Endothelial cell of umbilical vein (primary cell): ENCODE measurements around the gene PRKD2. TPM values are rescaled to one million over a fixed set of nuclear protein-coding genes. Genes with fewer than 3 reads are reported as not detected.
A peak's percentile ranks its signal among the peaks of the same experiment; 100 is the strongest.

ENCODE experiments used
- BruUV-seq: library from RNA; stranded (reverse); fragments of 400-500 nt; replicated peaks from 2 replicates; lab custom pipeline; 2021; lab: Mats Ljungman, UMichigan
- CTCF ChIA-PET: fragments of 300-600, 350-600 bp; sonication (Branson Sonifier 250); formaldehyde crosslinking; loops from one replicate; lab custom pipeline; 2021; ENCODE audit warnings: antibody characterized with exemption, inconsistent platforms; lab: Charles Lee
- POLR2A ChIA-PET: fragments of 300-600, 350-600 bp; sonication (Branson Sonifier 250); formaldehyde crosslinking; loops from one replicate; lab custom pipeline; 2021; ENCODE audit warnings: antibody characterized with exemption, inconsistent platforms; lab: Charles Lee
- DNase-seq: peaks from one replicate; pipeline ENCODE4 v3.0.0-alpha.2; 2011; ENCODE audit warnings: low read depth, low spot score
- FAIRE-seq: peaks from 2 replicates; lab custom pipeline; 2011; peaks lifted over from hg19 to GRCh38; lab: Jason Lieb, UNC
- H2AFZ ChIP-seq: 2 replicates; pipeline ENCODE4 v1.6.0; 2012; ENCODE audit warnings: low read depth, low read length, control low read depth, inconsistent platforms
- H3K27ac ChIP-seq: 2 replicates; pipeline ENCODE4 v1.5.1; 2011; ENCODE audit warnings: low read depth, mild to moderate bottlenecking, control low read depth, low read length, moderate library complexity; ENCODE audit not compliant: insufficient read depth
- H3K27me3 ChIP-seq, 2 experiments: 2 replicates each; pipeline versions ENCODE4 v1.6.0 to v1.6.1; 2011; ENCODE audit warnings: low read length in 2 of 2, mixed read lengths in 1 of 2; ENCODE audit not compliant: control insufficient read depth in 2 of 2, insufficient read depth in 2 of 2
- H3K36me3 ChIP-seq, 2 experiments: 2 replicates in 1 of 2; 3 replicates in 1 of 2; pipeline ENCODE4 v1.5.1; 2011; ENCODE audit warnings: low read length in 2 of 2, mild to moderate bottlenecking in 1 of 2, moderate library complexity in 1 of 2; ENCODE audit not compliant: control insufficient read depth in 2 of 2, insufficient read depth in 2 of 2; ENCODE audit errors: extremely low read depth in 1 of 2
- H3K4me1 ChIP-seq: 3 replicates; pipeline ENCODE4 v1.5.1; 2011; ENCODE audit warnings: mild to moderate bottlenecking, low read length; ENCODE audit not compliant: control insufficient read depth, insufficient read depth; ENCODE audit errors: extremely low read depth
- H3K4me2 ChIP-seq: 2 replicates; pipeline ENCODE4 v1.6.1; 2011; ENCODE audit warnings: low read length, control low read depth, mixed read lengths; ENCODE audit not compliant: insufficient read depth
- H3K4me3 ChIP-seq, 3 experiments: fragments of 200-600 bp in 1 of 3; sonication (generic), shearing (Covaris generic) in 1 of 3; replicated peaks in 1 of 3; 2 replicates each; pipeline ENCODE4 v1.5.1; 2011 to 2016; ENCODE audit warnings: control low read depth in 3 of 3, low read length in 3 of 3, mild to moderate bottlenecking in 2 of 3, inconsistent platforms in 1 of 3, low read depth in 1 of 3, moderate library complexity in 1 of 3; ENCODE audit not compliant: insufficient read depth in 1 of 3
- H3K79me2 ChIP-seq: 2 replicates; pipeline ENCODE4 v1.6.0; 2012; ENCODE audit warnings: low read length, inconsistent platforms; ENCODE audit not compliant: control insufficient read depth, insufficient read depth
- H3K9ac ChIP-seq: replicated peaks from 2 replicates; pipeline ENCODE3; 2011; ENCODE audit warnings: low read length, control low read depth; ENCODE audit not compliant: insufficient read depth; ENCODE audit errors: extremely low read depth
- H3K9me1 ChIP-seq: replicated peaks from 3 replicates; pipeline ENCODE4 v1.6.0; 2011; ENCODE audit warnings: mild to moderate bottlenecking, low read length; ENCODE audit not compliant: control insufficient read depth, insufficient read depth; ENCODE audit errors: extremely low read depth
- H3K9me3 ChIP-seq: replicated peaks from 2 replicates; pipeline ENCODE4 v1.5.1; 2012; ENCODE audit warnings: low read length, inconsistent platforms; ENCODE audit not compliant: control insufficient read depth, insufficient read depth
- H4K20me1 ChIP-seq: replicated peaks from 2 replicates; pipeline ENCODE3; 2011; ENCODE audit warnings: mild to moderate bottlenecking, low read length; ENCODE audit not compliant: control insufficient read depth, insufficient read depth; ENCODE audit errors: extremely low read depth
- CTCF ChIP-seq, 2 donors: IDR thresholded peaks; 1 replicate in 1 of 2; 2 replicates in 1 of 2; pipeline ENCODE4 v1.5.1; 2011; ENCODE audit warnings: low read length in 2 of 2, mild to moderate bottlenecking in 2 of 2, moderate library complexity in 2 of 2, control low read depth in 1 of 2, inconsistent platforms in 1 of 2, low read depth in 1 of 2; ENCODE audit not compliant: insufficient read depth in 1 of 2; ENCODE audit errors: extremely low read depth in 1 of 2
- EZH2 ChIP-seq: IDR thresholded peaks from 2 replicates; pipeline ENCODE4 v1.6.1; 2012; ENCODE audit warnings: borderline replicate concordance, low read depth, mild to moderate bottlenecking, moderate library complexity, low read length, inconsistent platforms; ENCODE audit not compliant: severe bottlenecking
- FOS ChIP-seq: IDR thresholded peaks from 2 replicates; pipeline ENCODE4 v1.6.1; 2011; ENCODE audit warnings: mild to moderate bottlenecking, low read length, moderate library complexity, borderline replicate concordance; ENCODE audit not compliant: insufficient read depth
- GATA2 ChIP-seq: IDR thresholded peaks from 2 replicates; pipeline ENCODE4 v1.7.0; 2011; ENCODE audit warnings: low read depth, mild to moderate bottlenecking, moderate library complexity, mixed read lengths, low read length; ENCODE audit not compliant: insufficient read length, insufficient read depth
- JUN ChIP-seq: IDR thresholded peaks from 2 replicates; pipeline ENCODE4 v1.6.1; 2011; ENCODE audit warnings: borderline replicate concordance, low read depth; ENCODE audit not compliant: insufficient read length, insufficient read depth
- MAX ChIP-seq: IDR thresholded peaks from 2 replicates; pipeline ENCODE4 v1.6.1; 2011; ENCODE audit not compliant: insufficient read depth, insufficient read length
- MYC ChIP-seq: IDR thresholded peaks from one replicate; pipeline ENCODE4 v1.6.1; 2011; ENCODE audit warnings: mild to moderate bottlenecking, low read depth, low read length
- POLR2A ChIP-seq: IDR thresholded peaks from 2 replicates; pipeline ENCODE4 v1.6.1; 2012; ENCODE audit warnings: low read depth, mild to moderate bottlenecking, control low read depth, low read length
- POLR2AphosphoS5 ChIP-seq: IDR thresholded peaks from 2 replicates; pipeline ENCODE4 v1.6.1; 2012; ENCODE audit warnings: low read depth, mild to moderate bottlenecking, control low read depth, low read length, moderate library complexity; ENCODE audit not compliant: insufficient read depth
- dilution Hi-C: fragments of 300-500 bp; cut with MboI; formaldehyde crosslinking; loops from one replicate; pipeline ENCODE4 v1.15.0; 2019; ENCODE audit warnings: low sequenced_read_pairs; ENCODE audit not compliant: extremely low pct_ligation_motif_present
- intact Hi-C: fragments of 100-400 bp; cut with micrococcal nuclease; formaldehyde crosslinking; loops from one replicate; pipeline ENCODE4 v1.10.0; 2022
- polyA plus RNA-seq, 4 experiments: library from polyadenylated mRNA; depleted of rRNA in 3 of 4; stranded (reverse) in 3 of 4; unstranded in 1 of 4; fragments of >200 nt; gene quantifications; 2 replicates each; pipeline versions ENCODE4 v1.2.1 to v1.2.3, GENCODE V29; 2011 to 2012; ENCODE audit warnings: missing spikeins in 1 of 4
- total RNA-seq: library from RNA; stranded (reverse); gene quantifications from 2 replicates; pipeline ENCODE4 v1.2.3, GENCODE V29; 2021

Gene PRKD2
- total and polyA plus RNA-seq, 2 donors (not counting 3 experiments of a cell fraction or from before 2014, with no cell fraction given), result 40.4 to 94.9 TPM

- TF ChIP-seq JUN (no peak), POLR2AphosphoS5 (no peak), EZH2 (no peak), MAX (no peak), POLR2A (no peak), MYC (no peak), GATA2 (no peak), CTCF (IDR thresholded peaks at IDR 0.05; ENCODE audit: extremely low read depth in 1 of 2, insufficient read depth in 1 of 2, low read depth in 1 of 2, low read length in 2 of 2) (no peak), FOS (no peak)
- peaks cover 18% of the 10 kb centered on the region for H3K79me2 ChIP-seq
Measured at GRCh38 chr19:46719629-46720502, 3.0 kb upstream of the PRKD2 start.

More at GRCh38 chr19:46719629-46720502, 3.0 kb upstream of the PRKD2 start:
- H3K4me1 ChIP-seq, result peaks cover 35% of the 10 kb centered on the region
- no peak for DNase-seq
- no peak for FAIRE-seq
- CTCF ChIA-PET, result interaction anchor here (1.0 kb wide), 1 partner anchor 15 kb away, joined by 3 read pairs; no protein-coding TSS in a partner anchor
- intact Hi-C loops (no loop called here), dilution Hi-C loops (no loop called here)
- no peak overlapping the region for H3K27ac ChIP-seq
- H2AFZ ChIP-seq, result no peak overlapping the region
- H3K9me3 ChIP-seq, result no peaks in the 10 kb centered on the region
- H3K9ac ChIP-seq, result no peak overlapping the region
- no peak overlapping the region for H3K4me3 ChIP-seq
- TSS peak; percentile 61 for BruUV-seq
- H3K27me3 ChIP-seq, result no peaks in the 10 kb centered on the region
- POLR2A ChIA-PET, result no interaction called here
- H4K20me1 ChIP-seq, result no peaks in the 10 kb centered on the region
- no peak overlapping the region for H3K4me2 ChIP-seq
- no peaks in the 10 kb centered on the region for H3K9me1 ChIP-seq
- H3K36me3 ChIP-seq, result peaks cover 6 to 37% of the 10 kb centered on the region in 2 experiments
